RKO (cell line): Measurements from ENCODE around the gene ZNF766.
"Not testable (repeated sequence)": the region's sequence is repeated elsewhere in the genome, so short reads cannot be mapped to it uniquely, and the experiment has no call there.

Source experiments
- DNase-seq: peaks from one replicate; pipeline ENCODE4 v3.0.0-alpha.2; 2016; ENCODE audit warnings: low spot score

The ZNF766 gene

DNA sequence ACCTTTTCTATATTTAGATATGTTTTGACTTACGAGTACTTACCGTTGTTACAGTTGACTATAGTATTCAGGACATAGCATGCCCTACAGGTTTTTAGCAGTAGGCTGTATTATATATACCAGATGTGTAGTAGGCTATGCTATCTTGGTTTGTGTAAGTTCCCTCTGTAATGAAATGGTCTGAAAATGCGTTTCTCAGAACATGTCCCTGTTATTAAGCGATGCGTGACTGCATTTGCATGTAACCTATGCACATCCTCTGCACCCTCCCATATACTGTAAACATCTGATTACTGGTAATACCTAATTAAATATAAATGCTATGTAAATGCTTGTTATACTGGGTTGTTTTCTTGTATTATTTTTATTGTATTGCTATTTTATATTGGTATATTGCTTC is 6.6 kb downstream of the ZNF766 start:
- DNase-seq, result no peak

DNA sequence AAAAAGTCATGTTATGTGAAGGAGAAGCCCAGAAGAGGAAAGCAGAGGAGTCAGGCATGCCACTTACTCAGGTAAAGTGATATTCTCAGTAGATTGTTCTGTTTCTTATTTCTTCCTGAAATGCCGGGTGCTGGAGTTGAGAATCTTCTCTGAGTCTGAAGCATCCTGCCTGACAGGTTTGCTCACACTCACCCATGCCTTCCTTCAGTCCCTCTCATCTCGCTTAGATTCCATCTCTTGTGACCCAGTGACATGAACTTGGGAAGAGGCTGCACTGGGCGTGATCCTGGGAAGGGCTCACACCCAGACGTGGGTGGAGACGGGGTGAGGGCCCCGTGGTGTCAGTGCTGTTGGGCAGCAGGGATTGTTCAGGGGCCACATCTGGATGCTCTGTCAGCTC is 8.1 kb downstream of the ZNF766 start:
- no peak for DNase-seq

DNA sequence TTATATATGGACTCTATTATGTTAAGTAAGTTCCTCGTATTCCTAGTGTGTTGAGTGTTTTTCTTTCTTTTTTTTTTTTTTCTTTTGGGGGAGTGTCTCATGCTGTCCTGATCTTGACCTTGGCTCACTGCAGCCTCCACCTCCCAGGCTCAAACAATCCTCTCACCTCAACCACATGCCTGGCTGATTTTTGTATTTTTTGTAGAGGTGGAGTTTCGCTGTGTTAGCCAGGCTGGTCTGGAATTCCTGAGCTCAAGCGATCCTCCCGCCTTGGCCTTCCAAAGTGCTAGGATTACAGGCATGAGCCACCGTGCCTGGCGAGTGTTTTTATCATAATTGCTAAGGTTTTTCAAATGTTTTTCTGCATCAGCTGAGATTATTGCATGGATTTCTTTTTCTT is 16.9 kb downstream of the ZNF766 start:
- no peak for DNase-seq

DNA sequence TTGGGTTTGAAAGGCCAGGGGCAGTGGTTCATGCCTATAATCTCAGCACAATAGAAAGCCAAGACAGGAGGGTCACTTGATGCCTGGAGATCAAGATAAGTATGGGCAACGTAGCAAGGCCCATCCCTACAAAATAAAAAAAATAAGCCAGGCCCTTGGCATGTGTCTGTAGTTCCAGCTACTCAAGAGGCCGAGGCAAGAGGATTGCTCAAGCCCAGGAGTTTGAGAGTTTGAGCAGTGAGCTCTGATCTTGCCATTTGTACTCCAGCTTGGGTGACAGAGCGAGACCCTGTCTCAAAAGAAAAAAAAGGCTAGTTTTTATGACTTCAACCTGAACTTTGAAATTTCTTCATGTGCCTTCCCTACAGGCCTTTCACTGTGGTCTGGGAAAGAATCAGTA is 22.4 kb downstream of the ZNF766 start:
- no peak for DNase-seq

DNA sequence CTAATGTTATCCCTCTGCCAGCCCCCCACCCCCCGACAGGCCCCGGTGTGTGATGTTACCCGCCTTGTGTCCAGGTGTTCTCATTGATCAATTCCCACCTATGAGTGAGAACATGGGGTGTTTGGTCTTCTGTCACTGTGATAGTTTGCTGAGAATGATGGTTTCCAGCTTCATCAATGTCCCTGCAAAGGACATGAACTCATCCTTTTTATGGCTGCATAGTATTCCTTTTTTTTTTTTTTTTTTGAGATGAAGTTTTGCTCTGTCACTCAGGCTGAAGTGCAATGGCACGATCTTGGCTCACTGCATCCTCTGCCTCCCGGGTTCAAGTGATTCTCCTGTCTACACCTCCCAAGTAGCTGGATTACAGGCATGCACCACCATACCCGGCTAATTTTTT is 23.6 kb downstream of the ZNF766 start:
- not testable (repeated sequence) for DNase-seq

DNA sequence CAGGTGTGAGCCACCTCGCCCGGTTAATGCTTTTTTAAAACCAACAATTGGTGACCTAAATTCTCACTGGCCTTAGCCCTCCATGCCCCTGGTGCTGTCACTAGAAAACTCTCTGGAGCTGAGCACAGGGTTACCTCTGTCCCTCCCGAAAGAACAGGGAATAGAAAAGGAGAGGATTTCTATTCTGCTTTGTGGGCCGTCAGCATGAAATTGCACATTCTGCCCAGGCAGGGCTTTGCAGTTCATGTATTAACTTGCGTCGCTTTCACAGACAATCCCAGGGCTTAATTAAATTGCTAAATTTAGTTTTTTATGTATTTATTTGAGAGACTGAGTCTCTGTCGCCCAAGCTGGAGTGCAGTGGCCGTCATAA is 27.0 kb downstream of the ZNF766 start:
- no peak for DNase-seq

DNA sequence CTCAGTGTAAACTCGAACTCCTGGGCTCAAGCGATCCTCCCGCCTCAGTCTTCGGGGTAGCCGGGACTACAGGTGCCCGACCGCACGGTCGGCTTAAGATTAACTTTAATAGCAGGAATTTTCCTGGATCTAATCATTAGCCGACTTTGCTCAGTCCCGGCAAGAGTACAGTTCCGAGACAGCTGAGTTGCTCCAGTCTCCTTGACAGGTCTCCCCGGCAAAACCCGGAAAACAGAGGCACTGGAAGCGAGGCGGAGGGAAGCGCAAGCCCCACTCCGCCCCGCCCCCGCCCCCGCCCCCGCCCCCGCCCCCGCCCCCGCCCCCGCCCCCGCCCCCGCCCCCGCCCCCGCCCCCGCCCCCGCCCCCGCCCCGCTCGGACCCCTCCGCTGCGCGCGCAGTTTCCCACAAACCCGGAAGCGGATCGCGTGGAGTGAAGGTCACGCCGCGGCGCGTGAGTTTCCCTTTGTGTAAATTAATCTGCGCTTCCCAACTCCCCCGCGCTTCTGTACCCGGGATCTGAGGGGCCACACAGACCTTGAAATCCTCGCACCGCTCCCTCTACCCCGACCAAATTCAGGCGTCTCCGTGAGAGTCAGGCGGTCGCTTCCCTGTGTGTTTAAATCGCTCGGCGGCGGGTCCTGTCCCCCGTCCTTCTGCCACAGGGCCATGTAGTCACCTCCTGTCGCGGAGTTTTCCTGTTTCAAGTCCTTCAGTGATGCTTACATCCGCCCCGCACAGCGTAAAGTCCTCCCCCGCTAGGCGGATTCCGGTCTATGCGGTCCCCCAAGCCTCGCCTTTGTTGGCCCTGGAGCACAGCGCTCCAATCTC is 27.6 kb downstream of the ZNF766 start, which contains the start of gene ZNF480:
Gene ZNF480 (plus strand): TSS at position 397 of the 828 bp plus-strand sequence. CDS start 3,244 bp downstream, outside the sequence.
- peak; percentile 58 for DNase-seq

DNA sequence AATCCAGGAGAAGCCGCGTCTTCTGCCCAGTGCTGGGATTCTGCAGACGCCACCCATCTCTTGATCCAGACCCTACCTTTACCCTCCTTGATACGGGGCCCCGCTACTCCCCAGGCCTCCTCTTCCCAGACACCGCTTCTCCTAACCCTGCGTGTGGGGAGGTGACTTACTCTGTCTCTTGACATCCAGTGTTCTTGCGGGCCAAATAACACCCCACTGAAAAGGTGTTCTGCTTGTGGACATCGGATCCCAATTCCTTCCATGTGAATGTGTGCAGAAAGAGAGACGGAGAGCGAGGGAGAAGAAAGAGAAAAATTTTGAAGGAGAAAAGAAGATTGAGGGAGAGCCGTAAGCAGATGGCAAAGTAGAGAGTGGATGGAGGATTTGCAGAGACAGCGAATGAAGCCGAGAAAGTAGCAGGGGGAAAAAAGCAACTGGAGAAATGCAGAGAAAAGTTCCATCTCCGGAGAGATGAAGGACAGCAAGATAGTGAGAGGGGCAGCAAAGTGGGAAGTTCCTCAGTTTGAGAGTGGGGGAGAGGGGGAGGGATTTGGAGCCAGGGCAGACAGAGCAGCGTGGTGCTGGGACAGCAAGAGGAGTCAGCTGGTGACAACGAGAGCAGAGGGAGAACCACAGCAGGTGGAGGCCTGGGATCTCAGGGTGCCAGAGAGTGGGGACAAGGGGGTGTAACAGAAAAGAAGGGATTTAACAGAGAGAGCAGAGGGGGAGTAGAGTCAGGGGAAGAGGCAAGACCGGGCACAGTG is 28.4 kb downstream of the ZNF766 start:
- peak; percentile 3 for DNase-seq

DNA sequence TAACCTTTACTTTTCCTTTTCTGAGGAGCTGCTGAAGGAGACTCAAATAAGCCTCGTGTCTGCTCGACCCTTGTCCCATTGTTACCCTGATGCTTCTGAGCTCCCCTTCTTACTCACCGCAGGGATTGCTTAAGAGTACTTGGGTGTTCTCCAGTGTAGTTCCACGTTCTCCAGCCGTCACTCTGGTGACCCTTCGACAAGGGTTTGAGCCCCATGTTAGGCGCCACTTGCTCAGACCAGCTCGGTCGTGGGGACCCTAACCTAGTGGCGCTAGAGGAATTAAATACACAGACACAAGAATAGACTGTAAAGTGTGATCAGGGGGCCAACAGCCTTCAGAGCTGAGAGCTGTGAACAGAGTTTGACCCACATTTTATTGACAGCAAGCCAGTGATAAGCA is 37.9 kb downstream of the ZNF766 start:
- no peak for DNase-seq

DNA sequence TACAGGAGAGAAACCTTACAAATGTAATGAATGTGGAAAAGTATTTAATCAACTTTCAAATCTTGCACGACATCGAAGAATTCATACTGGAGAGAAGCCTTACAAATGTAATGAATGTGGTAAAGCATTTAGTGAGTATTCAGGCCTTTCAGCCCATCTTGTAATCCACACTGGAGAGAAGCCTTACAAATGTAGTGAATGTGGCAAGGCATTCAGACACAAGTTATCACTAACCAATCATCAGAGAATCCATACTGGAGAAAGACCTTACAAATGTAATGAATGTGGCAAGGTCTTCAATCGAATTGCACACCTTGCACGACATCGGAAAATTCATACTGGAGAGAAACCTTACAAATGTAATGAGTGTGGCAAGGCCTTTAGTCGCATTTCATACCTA is 53.0 kb downstream of the ZNF766 start:
- no peak for DNase-seq

DNA sequence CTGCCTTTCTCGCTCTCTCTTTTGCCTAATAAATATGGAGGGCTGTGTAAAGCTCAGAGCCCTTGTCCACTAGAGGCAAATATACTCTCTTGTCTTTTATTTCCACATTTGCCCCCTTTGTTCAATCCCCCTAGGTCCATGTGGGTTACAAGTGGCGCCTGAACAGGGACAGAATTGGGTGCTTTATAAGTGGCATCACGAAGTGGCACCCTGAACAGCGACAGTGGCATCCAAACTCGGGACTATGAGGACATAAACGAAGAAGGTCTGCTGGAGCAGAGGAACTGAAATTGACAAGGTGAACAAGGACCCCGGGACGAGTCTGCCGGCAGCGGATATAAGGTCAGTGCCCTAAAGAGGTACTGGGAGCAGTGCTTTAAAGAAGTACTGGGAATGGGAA is 62.4 kb downstream of the ZNF766 start:
- no peak for DNase-seq

DNA sequence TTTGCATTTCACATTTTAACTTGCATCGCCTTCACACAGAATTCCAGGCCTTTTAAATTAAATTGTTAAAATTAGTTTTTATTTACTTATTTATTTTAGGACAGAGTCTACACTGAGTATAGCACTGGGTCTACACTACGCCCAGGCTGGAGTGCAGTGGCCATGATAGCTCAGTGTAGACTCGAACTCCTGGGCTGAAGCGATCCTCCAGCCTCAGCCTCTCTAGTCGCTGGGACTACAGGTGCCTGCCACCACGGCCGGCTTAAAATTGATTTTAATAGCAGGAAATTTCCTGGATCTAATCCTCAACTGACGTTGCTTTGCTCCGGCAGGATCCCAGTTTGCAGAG is 66.4 kb downstream of the ZNF766 start:
- no peak for DNase-seq

DNA sequence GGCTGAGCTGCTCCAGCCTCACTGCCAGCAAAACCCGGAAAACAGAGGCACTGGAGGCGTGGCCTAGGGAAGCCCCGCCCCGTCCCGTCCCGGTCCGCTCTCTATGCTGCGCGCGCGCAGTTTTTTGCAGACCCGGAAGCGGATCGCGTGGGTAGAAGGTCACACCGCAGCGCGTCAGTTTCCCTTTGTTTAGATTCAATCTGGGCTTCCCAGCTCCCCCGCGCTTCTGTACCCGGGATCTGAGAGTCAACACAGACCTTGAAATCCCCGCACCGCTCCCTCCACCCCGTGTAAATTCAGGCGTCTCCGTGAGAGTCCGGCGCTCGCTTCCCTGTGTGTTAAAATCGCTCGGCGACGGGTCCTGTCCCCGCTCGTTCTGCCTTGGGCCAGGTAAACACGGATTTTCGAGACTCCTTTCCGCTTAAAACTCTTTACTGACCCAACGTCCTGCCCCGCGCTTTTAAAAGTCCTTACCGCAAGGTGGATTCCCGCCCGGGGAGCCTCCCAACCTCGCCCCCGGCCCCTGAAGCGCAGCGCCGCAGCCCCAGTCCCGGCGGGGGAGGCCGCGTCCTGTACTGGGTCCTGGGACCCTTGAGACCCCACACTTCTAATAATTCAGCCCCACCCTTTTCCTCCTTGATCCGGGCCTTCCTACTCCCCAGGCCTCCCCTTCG is 66.9 kb downstream of the ZNF766 start, which contains the start of gene ZNF610:
Gene ZNF610 (plus strand): TSS at position 127 of the 674 bp plus-strand sequence. CDS start 12,930 bp downstream, outside the sequence.
- no peak for DNase-seq

DNA sequence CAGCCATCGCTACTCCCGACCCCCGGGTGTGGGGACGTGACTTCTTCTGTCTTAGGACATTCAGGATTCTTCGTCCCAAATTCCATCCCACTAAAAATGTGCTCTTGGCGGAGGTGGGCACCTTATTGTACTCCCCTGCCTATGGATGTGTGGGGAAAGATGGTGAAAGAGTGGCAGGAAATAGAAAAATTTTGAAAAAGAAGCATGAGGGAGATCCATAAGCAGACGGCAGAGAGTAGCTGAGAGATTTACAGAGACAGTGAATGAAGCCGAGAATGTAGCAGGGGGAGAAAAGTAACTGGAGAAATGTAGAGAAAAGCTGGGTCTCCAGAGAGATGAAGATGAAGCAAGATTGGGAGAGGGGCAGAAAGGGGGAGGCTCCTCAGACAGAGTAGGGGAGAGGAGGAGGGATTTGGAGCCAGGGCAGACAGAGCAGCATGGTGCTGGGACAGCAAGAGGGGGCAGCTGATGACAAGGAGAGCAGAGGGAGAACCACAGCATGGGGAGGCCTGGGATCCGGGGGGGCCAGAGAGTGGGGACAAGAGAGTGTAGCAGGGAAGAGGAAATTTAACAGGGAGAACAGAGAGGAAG is 67.5 kb downstream of the ZNF766 start:
- no peak for DNase-seq

DNA sequence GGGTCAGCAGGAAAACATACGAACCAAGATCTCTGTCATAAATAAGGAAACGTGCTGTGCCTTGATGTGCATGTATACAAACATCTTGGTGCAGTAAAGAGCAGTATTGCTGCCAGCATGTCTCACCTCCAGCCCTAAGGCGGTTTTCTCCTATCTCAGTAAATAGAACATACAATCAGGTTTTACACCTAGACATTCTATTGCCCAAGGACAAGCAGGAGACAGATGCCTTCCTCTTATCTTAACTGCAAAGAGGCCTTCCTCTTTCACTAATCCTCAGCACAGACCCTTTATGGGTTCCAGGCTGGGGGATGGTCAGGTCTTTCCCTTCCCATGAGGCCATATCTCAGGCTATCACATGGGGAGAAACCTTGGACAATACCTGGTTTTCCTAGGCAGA is 69.6 kb downstream of the ZNF766 start:
- DNase-seq, result not testable (repeated sequence)

DNA sequence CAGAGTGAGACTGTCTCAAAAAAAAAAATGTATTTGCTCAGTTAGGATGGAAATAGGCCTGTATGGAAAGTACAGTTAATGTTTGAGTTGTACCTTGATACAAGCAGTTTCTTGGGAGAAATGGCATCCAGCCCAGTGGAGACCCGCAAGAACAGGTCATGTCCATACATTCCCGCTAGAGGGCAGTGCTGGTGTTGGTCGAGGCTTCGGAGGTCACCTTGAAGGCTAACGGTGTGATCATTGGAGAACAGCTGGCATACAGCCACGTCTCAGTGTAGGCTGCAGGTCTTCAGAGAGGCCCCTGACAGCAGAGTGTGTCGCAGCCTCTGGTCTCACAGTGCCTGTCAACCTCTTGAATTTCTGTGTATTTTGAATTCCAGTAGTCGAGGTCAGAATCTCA is 74.2 kb downstream of the ZNF766 start:
- DNase-seq, result peak; percentile 75

DNA sequence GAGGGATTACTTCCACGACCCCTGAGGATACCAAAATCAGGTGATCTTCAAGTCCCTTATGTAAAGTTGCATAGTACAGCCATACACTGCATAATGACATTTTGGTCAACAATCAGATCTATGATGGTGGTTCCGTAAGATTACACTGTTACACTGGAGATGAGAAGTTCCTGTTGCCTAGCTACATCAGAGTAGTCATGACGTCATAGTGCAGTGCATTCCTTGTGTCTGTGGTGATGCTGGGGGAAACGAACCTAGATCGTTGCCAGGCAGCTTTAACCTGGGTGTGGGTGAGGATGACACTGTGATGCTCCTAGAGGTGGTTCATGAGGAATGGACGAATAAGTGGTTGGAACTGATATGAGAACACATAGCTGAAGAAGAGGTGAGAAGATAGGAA is 75.8 kb downstream of the ZNF766 start:
- peak; percentile 26 for DNase-seq
